ENCODE results near the gene SCLY.
A peak's percentile ranks its signal among the peaks of the same experiment; 100 is the strongest.
"Not testable (repeated sequence)": the region's sequence is repeated elsewhere in the genome, so short reads cannot be mapped to it uniquely, and the experiment has no call there.

SCLY gene

GRCh38 chr2:238055841-238056240 lies 5.0 kb upstream of the SCLY start:
- no peak overlapping the region for H3K27ac ChIP-seq
- TF ChIP-seq CTCF (IDR thresholded peaks at IDR 0.05): no peak
- no peak for TF ChIP-seq ZFX (IDR thresholded peaks at IDR 0.05; ENCODE audit: borderline replicate concordance)

GRCh38 chr2:238057696-238058575 lies 2.9 kb upstream of the SCLY start:
- not testable (repeated sequence) for H3K27ac ChIP-seq

DNA sequence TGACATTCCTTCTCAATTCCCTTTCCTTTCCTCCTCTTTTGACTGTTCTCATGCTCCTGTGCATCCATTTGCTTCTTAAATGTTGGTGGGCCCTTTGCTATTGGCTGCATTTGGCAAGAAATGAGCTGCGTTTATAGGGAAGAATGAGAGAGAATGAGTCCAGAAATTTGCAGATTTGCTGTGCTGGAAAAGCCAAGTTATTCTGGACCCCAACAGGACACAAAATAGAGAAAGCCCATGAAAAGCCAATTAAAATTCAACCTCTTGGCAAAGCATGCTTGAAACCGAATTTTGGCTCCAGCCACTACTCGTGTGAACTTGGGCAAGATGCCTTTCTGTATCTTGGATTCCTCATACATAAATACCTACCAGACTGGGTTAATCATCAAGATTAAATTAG lies 1.3 kb upstream of the SCLY start:
- no peak overlapping the region for H3K27ac ChIP-seq

GRCh38 chr2:238060096-238060541 lies 682 bp upstream of the SCLY start:
- H3K27ac ChIP-seq: peak overlapping the region; percentile 77
- no peak for TF ChIP-seq ZFX (IDR thresholded peaks at IDR 0.05; ENCODE audit: borderline replicate concordance)
- no peak for TF ChIP-seq CTCF (IDR thresholded peaks at IDR 0.05)

More for the DNA sequence above, 1.3 kb upstream of the SCLY start:
- TF ChIP-seq CTCF (IDR thresholded peaks at IDR 0.05): no peak
- no peak for TF ChIP-seq ZFX (IDR thresholded peaks at IDR 0.05; ENCODE audit: borderline replicate concordance)

DNA sequence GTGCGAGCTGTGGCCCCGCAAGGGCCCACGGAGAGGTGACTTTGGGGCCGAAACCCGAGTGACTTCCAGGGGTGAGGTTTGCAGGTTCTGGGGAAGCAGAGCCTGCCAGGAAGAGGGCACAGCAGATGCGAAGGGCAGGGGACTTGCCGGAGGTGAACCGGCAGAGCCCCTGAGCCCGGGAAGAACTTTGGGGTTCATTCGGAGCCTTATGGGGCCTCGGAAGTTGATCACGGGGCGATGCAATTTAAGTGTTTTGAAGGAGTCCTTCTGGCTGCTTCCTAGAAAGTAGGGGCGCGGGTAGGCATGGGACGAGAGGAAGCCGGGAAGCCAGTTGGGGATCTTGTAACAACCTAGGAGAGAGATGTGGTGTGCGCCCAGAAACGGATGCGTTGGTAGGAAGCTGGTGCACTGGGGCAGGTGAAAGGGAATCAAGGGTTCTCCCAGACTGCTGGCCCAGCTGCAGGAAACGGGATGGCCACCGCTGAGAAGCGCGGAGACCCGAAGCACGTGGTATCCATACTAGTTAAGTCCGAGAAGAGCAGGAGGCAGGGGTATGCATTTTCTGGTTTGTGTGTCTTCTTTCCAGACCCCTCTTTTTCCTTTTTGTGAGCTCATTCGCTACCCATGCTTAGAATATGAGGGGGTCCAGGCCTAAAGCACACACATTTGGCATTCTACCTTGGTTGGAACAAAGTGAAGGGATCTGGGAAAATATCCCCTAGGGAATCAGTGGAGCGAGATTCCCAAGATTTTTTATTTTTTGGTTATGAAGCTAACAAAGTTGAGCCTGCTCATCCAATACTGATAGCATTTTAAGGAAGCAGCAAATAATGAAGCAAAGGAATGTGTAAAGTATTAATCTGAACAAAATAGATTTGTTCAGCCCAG lies 758 bp downstream of the SCLY start:
- peak overlapping the region; percentile 77 for H3K27ac ChIP-seq
- TF ChIP-seq CTCF (IDR thresholded peaks at IDR 0.05) (no peak), ZFX (IDR thresholded peaks at IDR 0.05; ENCODE audit: borderline replicate concordance) (no peak)

- peak overlapping the region; percentile 61 for H3K27ac ChIP-seq
- TF ChIP-seq ZFX (IDR thresholded peaks at IDR 0.05; ENCODE audit: borderline replicate concordance): no peak
- no peak for TF ChIP-seq CTCF (IDR thresholded peaks at IDR 0.05)
These were observed 2.8 kb downstream of the SCLY start for GRCh38 chr2:238063414-238064189.

DNA sequence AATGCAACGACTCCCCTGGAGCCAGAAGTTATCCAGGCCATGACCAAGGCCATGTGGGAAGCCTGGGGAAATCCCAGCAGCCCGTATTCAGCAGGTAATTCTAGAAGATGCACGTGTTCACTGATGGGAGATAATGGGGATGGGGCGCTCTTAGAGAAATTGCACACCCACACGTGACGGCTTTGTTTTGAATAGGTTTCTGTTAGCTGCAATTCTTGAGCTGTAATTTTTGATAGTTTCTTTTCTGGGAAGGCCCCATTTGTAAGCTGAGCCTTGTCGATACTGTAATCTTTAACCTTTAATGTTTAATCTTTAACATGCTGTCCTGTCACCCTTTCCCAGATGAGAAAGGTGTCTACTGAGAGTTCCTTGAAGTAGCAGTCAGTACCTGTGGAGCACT lies 3.6 kb downstream of the SCLY start:
- peak overlapping the region; percentile 61 for H3K27ac ChIP-seq
- TF ChIP-seq CTCF (IDR thresholded peaks at IDR 0.05) (no peak), ZFX (IDR thresholded peaks at IDR 0.05; ENCODE audit: borderline replicate concordance) (no peak)
